HL-60/S4 treated with phorbol 12-myristate 13-acetate at 8.2 ng/mL for 4 days and 3 days (cell line): Measurements from ENCODE around the gene CAMKMT.

Experiments used
- in situ Hi-C: fragments of 300-500 bp; cut with MboI; formaldehyde crosslinking; loops from 2 replicates; pipeline ENCODE4 v1.15.0; 2022; ENCODE audit warnings: low sequenced_read_pairs

Gene CAMKMT

DNA sequence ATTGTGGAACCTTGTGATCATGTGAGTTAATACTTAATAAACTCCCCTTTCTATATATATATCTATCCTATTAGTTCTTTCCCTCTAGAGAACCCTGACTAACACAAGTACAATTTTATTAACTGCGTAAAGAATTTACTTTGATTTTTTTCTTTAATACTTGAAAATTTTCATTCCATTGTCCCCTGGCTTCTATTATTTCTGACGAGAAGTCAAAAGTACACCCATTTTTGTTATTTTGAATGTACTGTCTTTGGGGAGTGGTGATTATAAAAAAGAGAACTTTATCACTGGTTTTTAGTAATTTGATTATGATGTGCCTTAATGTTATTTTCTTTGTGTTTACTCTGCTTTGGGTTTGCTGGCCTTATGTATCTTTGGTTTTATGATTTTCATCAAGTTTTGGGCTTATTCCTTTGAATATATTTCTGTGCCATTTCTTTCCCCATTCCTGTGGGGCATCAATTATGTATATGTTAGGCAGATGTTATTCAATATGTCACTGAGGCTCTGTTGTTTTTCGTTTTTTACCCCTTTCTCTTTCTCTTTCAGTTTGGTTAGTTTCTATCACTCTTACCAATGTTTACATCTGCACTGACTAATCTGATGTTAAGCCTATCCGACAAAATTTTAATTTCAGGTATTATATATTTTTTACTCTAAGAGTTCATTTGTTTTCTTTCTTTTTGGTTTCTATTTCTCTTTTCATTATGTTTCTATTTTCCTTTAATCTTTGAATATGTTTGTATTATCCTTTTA lies 271.4 kb downstream of the CAMKMT start:
- in situ Hi-C loops = no loop called here

DNA sequence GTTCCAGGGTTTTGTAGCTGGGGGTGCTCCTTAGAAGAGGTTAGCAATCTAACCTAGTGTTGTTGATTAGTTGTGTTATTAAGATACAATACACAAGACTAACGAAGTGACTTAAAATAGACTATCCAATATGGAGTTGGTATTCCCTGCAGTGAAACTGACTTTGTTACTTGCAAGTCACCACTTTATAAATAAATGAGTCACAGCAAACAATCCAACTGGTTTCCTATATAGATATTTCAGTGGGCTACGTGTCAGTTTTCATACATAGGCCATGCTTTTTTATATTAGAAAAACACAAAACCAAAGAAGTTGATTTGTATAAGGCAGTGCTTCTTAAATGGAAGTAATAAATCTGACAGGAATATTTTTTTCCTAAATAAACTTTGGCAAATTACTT lies 274.0 kb downstream of the CAMKMT start:
- in situ Hi-C loops = no loop called here

DNA sequence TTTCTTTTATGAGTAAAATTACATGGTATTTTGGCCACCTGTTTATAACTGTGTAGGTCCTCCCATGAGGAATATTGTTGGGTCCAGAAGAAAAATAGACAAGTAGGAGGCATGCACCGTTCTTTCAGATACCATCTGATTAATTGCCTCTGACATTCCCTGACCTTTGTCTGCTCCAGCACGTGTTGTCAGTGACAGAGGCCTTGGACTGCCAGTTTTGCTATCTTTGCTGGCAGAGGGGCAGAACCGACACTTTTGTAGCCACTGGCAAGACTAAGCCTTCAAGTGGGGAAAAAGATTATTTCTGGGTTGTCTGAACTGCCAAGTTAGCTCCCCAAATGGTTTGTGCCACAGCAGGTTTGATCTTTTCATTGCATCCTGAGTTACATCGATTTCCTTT lies 276.9 kb downstream of the CAMKMT start:
- in situ Hi-C loops = no loop called here

DNA sequence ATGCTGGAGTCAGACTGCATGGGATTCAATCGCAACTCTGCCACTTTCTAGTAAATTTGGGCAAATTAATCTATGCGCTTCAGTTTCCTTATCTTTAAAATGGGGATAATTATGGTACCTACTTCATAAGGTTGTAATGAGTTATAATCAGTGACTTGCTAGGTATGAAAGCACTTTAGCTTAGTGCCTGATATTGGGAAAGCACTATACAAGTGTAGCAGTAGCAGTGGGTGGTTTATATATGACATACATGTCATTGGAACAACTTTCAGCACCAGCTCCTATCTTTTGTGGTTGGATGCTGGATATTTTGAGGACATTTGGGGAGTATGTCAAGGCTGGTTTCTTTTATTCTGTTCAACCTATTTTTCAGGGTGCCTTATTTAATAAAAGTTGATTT lies 277.7 kb downstream of the CAMKMT start:
- in situ Hi-C loops = no loop called here

DNA sequence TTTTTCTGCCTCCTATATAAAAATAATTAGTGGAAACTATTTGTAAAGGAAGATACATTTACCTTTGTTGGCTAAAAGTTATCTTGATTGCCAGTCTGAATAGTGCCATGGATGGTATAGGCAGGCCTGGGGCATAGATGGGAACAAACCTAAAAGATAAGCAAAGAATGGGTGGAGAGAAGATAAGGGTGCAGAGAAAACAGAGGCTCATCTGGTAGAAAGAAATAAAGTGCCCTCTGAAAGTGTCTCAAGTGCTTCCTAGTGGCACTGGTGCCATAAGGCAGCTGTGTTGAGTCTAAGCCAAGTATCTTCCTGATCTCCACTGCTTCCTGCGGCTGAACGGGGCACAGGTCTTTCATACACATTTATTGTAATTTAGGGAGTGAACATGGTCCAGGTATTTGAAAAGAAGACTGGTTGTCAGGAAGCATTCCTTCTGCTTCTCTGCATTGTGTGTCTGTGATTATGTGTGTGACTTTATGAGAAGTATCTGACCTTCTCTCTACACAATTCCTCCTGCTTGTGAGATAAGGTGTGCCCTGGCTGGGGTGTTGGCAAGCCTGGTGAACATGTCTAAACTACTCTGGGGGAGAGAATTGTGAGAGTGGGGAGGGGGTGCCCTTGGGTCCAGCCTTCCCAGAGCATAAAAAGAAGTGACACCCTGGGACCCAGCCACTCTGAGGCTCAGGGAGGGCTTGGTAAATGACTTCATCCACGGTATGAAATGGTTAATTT lies 280.5 kb downstream of the CAMKMT start:
- in situ Hi-C loops = no loop called here

GRCh38 chr2:44645937-44646336 lies 284.2 kb downstream of the CAMKMT start:
- in situ Hi-C loops = no loop called here

DNA sequence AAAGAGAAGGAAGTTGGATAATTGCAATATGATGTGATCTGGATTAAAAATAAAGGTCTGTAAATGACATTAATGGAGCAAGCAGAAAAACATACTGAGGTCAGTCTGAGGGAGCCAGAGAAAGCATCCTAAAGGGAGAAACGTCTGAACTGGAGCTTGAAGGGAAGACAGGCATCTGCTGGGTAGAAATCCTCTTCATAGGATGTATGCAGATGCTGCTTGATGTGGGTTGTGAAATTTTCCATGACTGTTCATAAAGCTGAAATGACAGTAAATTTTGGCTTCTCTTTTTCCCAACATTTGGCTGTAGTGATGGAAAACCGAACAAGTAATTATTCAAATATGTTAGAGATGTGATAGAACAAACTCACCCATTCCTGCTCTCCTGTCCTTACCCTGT lies 287.6 kb downstream of the CAMKMT start:
- in situ Hi-C loops = no loop called here

DNA sequence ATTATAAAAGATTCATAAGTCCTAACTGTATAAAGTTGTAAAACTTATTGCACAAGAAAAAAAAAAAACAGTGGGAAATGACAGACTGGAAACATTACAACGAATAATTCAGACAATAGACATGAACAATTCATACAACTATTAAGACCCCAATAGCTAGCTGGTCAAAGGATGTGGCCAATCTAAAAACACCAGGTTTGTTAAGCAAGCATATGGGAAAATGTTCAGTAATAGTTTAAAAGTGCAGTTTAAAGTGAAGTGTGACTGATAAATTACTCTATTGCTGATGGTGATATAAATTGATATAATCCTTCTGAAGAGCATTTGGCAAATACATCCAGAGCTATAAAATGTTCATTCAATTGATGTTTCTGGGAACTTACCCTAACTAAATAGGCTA lies 289.0 kb downstream of the CAMKMT start:
- in situ Hi-C loops = no loop called here

- in situ Hi-C loops = no loop called here
Observed at GRCh38 chr2:44651974-44652373, 290.2 kb downstream of the CAMKMT start.

DNA sequence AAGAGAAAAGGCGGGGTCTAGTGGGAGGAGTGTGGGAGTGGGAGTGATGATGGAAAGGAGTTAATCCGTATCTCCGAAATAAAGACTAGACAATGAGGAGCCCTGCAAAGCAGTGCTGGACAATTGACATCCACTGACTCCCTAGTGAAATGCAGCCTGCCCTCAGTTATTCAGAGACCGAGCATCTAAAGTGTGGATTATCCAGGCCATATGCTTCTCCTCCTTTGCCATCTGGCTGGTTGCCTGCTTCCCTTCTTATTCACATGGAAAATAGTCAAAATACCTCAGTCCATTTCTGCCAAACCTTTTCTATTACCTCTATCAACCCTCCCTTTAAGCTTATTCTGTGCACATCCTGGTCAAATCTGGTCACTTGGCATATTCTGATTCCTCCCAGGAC lies 291.0 kb downstream of the CAMKMT start:
- in situ Hi-C loops = no loop called here

- in situ Hi-C loops = no loop called here
Observed at GRCh38 chr2:44655401-44655864, 293.7 kb downstream of the CAMKMT start.

- in situ Hi-C loops = no loop called here
Observed at GRCh38 chr2:44656460-44656859, 294.7 kb downstream of the CAMKMT start.

DNA sequence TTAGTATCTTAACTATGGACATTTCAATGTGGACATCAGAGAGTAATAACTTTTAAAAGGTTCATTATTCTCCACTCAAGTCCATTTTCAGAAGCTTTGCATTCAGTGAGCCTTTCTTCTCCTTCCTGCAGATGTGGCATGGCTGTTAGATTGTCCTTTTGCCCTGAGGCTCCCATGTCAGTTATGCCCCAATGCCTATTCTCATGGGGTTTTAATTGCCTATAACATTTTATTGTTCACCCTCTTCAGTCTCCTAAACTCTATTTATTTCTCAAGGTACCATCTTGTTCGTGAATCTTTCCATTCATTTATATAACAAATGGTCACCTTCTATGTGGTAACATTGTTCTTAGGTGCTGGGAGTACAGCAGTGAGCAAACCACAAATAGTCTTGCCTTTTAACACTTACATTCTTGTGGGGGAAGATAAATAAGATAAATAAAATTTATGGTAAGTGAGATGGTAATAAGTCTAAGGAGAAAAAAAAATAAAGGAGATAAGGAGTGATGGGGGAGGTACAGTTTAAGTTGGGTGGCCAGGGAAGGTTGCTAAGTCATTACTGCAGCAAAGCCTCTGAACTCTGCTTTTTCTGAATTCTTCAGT lies 301.8 kb downstream of the CAMKMT start:
- in situ Hi-C loops = no loop called here

DNA sequence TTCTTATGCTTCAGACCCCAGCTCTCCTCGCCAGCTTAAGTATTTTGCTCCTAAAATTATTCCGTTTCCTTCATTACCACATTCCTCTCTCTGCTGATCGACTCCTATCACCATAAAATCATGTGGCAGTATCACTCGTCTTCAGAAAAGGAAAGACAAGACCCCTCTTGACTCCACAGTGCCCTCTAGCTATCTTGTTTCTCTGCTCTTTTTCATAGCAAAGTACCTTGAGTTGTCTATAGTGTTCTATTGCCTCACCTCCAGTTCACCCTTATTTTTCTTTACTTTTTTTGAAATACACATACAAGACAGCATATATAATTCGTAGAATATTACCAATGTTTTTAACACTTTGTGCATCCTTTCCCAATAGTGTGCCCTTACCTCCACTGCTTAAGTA lies 306.6 kb downstream of the CAMKMT start:
- in situ Hi-C loops = no loop called here

- in situ Hi-C loops = no loop called here
Observed at GRCh38 chr2:44671276-44671675, 309.5 kb downstream of the CAMKMT start.

GRCh38 chr2:44671916-44672315 lies 310.2 kb downstream of the CAMKMT start:
- in situ Hi-C loops = no loop called here

GRCh38 chr2:44672431-44672830 lies 310.7 kb downstream of the CAMKMT start:
- in situ Hi-C loops = no loop called here

DNA sequence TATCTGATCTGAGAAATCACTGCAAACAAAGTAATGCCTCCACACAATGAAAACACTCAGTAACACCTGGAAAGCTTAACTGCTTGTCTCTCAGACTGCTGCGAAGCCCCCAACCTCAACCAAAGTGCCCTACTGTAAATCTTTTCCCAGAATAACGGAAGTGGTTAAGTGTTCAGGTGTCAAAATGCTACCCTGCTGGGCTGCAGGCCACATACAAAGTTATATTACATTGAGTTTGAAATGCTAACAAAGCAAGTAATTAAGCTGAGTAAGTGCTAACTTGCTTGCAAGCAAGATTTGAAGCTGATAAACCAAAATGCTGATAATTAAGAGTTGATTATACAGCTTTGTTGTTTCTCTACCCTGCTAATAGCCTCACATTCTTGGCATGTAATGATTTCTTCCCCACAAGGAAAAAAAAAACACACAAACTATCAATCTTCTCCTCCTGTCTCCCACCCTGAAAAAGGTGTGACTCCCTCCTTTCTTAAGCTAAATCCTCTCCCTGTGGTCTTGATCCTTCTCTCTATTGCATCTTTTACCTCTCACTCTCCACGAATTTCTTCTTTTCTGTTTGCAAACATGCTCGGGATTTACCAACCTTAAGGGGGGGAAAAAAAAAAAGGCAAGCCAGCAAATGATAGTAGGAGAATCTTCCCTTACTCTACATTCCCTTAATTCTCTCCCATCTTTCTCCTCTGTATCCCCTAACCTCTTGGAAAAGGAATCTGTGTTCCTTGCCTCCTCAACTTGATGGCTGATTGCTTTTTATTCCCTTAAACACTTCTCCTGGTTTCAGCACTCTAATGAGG lies 312.9 kb downstream of the CAMKMT start:
- in situ Hi-C loops = no loop called here

- in situ Hi-C loops = no loop called here
Observed at GRCh38 chr2:44676379-44676778, 314.6 kb downstream of the CAMKMT start.

DNA sequence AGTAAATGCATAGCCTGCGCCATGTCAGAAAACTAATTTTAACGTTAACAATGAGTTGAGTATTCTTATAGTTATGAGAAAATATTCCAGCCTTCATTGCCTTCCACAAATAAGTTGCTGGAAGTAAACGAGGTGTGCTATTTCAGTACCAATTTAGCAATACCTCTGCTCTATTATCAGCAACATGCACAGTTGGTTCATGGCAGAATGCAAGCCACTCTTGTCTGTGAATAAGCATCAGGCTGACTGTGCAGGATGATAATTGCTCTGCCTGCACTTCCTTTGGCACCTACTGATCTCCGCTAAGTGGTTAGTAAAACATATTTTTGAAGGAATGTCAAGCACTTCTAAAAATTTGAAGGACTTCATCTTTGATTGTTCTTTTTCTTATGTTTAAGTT lies 317.8 kb downstream of the CAMKMT start:
- in situ Hi-C loops = no loop called here

- in situ Hi-C loops = no loop called here
Observed at GRCh38 chr2:44679990-44680389, 318.2 kb downstream of the CAMKMT start.
